Body of pancreas (tissue), 4 donors: ENCODE measurements around the gene IFNA1. TPM values are rescaled to one million over a fixed set of nuclear protein-coding genes. Genes with fewer than 3 reads are reported as not detected.
A peak's percentile ranks its signal among the peaks of the same experiment; 100 is the strongest.

Experiments used
- ATAC-seq: fragments of 150-250 bp; one replicate; pipeline ENCODE4 v1.9.1; 2016
- DNase-seq, 4 donors: peaks; one replicate each; pipeline ENCODE4 v3.0.0-alpha.2; 2019
- H3K27ac ChIP-seq, 4 donors: fragments of 200-600 bp; sonication (generic); 1 replicate in 3 of 4; 2 replicates in 1 of 4; pipeline versions ENCODE4 v1.5.1 to v1.6.1; 2016 to 2019; ENCODE audit warnings: mild to moderate bottlenecking in 1 of 4, mixed read lengths in 1 of 4, moderate library complexity in 1 of 4
- H3K27me3 ChIP-seq, 2 donors: fragments of 200-600 bp; sonication (generic); one replicate each; pipeline ENCODE4 v1.6.0; 2016; ENCODE audit warnings: mild to moderate bottlenecking in 1 of 2
- H3K36me3 ChIP-seq, 2 donors: fragments of 200-600 bp; sonication (generic); replicated peaks in 1 of 2; 2 replicates each; pipeline ENCODE4 v1.5.1; 2016; ENCODE audit warnings: low read depth in 2 of 2; ENCODE audit not compliant: insufficient read depth in 1 of 2
- H3K4me1 ChIP-seq: fragments of 200-600 bp; sonication (generic); one replicate; pipeline ENCODE4 v1.6.0; 2016
- H3K4me3 ChIP-seq, 2 donors: fragments of 200-600 bp; sonication (generic); 1 replicate in 1 of 2; 2 replicates in 1 of 2; pipeline ENCODE4 v1.5.1; 2016 to 2019
- H3K9me3 ChIP-seq, 3 donors: fragments of 200-600 bp; sonication (generic); 1 replicate in 2 of 3; 2 replicates in 1 of 3; pipeline ENCODE4 v1.5.1; 2016
- CTCF ChIP-seq, 7 experiments: fragments of 450-650 bp in 4 of 7; fragments of 200-600 bp in 3 of 7; sonication (generic) in 3 of 7; IDR thresholded peaks; one replicate each; pipeline ENCODE4 v1.5.1; 2016 to 2019; ENCODE audit warnings: antibody characterized with exemption in 7 of 7
- POLR2A ChIP-seq, 3 donors: fragments of 450-650 bp; IDR thresholded peaks; one replicate each; pipeline ENCODE4 v1.6.1; 2016; ENCODE audit warnings: antibody characterized with exemption in 3 of 3, mild to moderate bottlenecking in 2 of 3
- WGBS, 2 donors: methylation state at CpG; one replicate each; pipeline ENCODE4 v1.1.5; 2017; 5-methylcytosine and 5-hydroxymethylcytosine counted together
- intact Hi-C: fragments of 100-400 bp; cut with DNase I; formaldehyde crosslinking; loops from one replicate; pipeline ENCODE4 v1.15.1; 2023
- total RNA-seq, 2 donors: library from RNA; depleted of rRNA; stranded (reverse); fragments of >200 nt; gene quantifications; one replicate each; pipeline ENCODE4 v1.1.0, GENCODE V29; 2016

Gene IFNA1
- not detected for total RNA-seq

- intact Hi-C loops: no loop called here
- no peak for DNase-seq
- WGBS, 2 donors: 80 to 83% methylated on average over 4 of the region's 4 CpGs
- no peaks in the 10 kb centered on the region for H3K9me3 ChIP-seq
- H3K27ac ChIP-seq: no peak within 1 kb of the TSS
- H3K4me3 ChIP-seq: no peak within 1 kb of the TSS
- H3K4me1 ChIP-seq: no peaks in the 10 kb centered on the region
- no peaks in the 10 kb centered on the region for H3K27me3 ChIP-seq
- H3K36me3 ChIP-seq: no peaks in the 10 kb centered on the region
- no peak for TF ChIP-seq POLR2A (IDR thresholded peaks at IDR 0.05)
- no peak for TF ChIP-seq CTCF (IDR thresholded peaks at IDR 0.05)
- ATAC-seq: no peak
Observed at GRCh38 chr9:21440139-21440538, at the start of gene IFNA1. Gene IFNA1 (plus strand): TSS chr9:21440439. CDS start chr9:21440508, 69 bp downstream.

GRCh38 chr9:21392270-21392669 is 48.0 kb upstream of the IFNA1 start:
- no peak overlapping the region for H3K4me3 ChIP-seq
- no peaks in the 10 kb centered on the region for H3K27me3 ChIP-seq
- peak in 5 of 7 experiments; percentile 10 to 20 (median 15) for TF ChIP-seq CTCF (IDR thresholded peaks at IDR 0.05)
- no peak for TF ChIP-seq POLR2A (IDR thresholded peaks at IDR 0.05)
- H3K27ac ChIP-seq: no peak overlapping the region
- H3K36me3 ChIP-seq: no peaks in the 10 kb centered on the region
- ATAC-seq (no peak), DNase-seq (no peak)
- 64 to 69% methylated on average over 6 of the region's 6 CpGs for WGBS, 2 donors
- H3K4me1 ChIP-seq: no peaks in the 10 kb centered on the region
- H3K9me3 ChIP-seq: no peaks in the 10 kb centered on the region
- intact Hi-C loops: no loop called here

- H3K27me3 ChIP-seq: no peaks in the 10 kb centered on the region
- H3K27ac ChIP-seq: no peak overlapping the region
- intact Hi-C loops: no loop called here
- WGBS, 2 donors: 4 to 7% methylated on average over 33 to 40 of the region's 40 CpGs
- no peaks in the 10 kb centered on the region for H3K4me1 ChIP-seq
- peak; percentile 50 to 75 (median 67) for TF ChIP-seq CTCF (IDR thresholded peaks at IDR 0.05)
- TF ChIP-seq POLR2A (IDR thresholded peaks at IDR 0.05): no peak
- DNase-seq (peak; percentile 37 to 65 (median 50)), ATAC-seq (peak; percentile 48)
- H3K36me3 ChIP-seq: no peaks in the 10 kb centered on the region
- no peaks in the 10 kb centered on the region for H3K9me3 ChIP-seq
- peak overlapping the region in 1 of 2 donors; percentile 22 for H3K4me3 ChIP-seq
Observed at GRCh38 chr9:21395778-21396717, 44.2 kb upstream of the IFNA1 start.

GRCh38 chr9:21398955-21399489 is 41.2 kb upstream of the IFNA1 start:
- no peaks in the 10 kb centered on the region for H3K27me3 ChIP-seq
- no peak for ATAC-seq
- WGBS, 2 donors: 80 to 81% methylated on average over 5 of the region's 5 CpGs

More at GRCh38 chr9:21398955-21399489, 41.2 kb upstream of the IFNA1 start:
- Histone ChIP-seq H3K27ac (no peak overlapping the region), H3K4me1 (peaks cover 11% of the 10 kb centered on the region), H3K36me3 (no peaks in the 10 kb centered on the region), H3K9me3 (no peaks in the 10 kb centered on the region), H3K4me3 (no peak overlapping the region)
- DNase-seq: no peak
- intact Hi-C loops: no loop called here
- TF ChIP-seq POLR2A (IDR thresholded peaks at IDR 0.05): no peak
- no peak for TF ChIP-seq CTCF (IDR thresholded peaks at IDR 0.05)
